BLaER1 treated with 17β-estradiol and CSF1 and Interleukin-3, amounts not matched to agents 10 nM and 100 nM (cell line): ENCODE measurements around the gene ADGRG3.

Source experiments
- H3K27ac ChIP-seq, 11 experiments: shearing (Covaris generic); formaldehyde crosslinking; 2 replicates each; pipeline ENCODE4 v1.8.1; 2022
- H3K27me3 ChIP-seq, 11 experiments: shearing (Covaris generic); formaldehyde crosslinking; 2 replicates each; pipeline ENCODE4 v1.8.1; 2022
- H3K36me3 ChIP-seq, 11 experiments: shearing (Covaris generic); formaldehyde crosslinking; 2 replicates each; pipeline ENCODE4 v1.8.1; 2022
- H3K4me1 ChIP-seq, 10 experiments: shearing (Covaris generic); formaldehyde crosslinking; 2 replicates each; pipeline ENCODE4 v1.8.1; 2022
- H3K4me2 ChIP-seq, 11 experiments: shearing (Covaris generic); formaldehyde crosslinking; 2 replicates each; pipeline ENCODE4 v1.8.1; 2022
- H3K4me3 ChIP-seq, 10 experiments: shearing (Covaris generic); formaldehyde crosslinking; 2 replicates each; pipeline ENCODE4 v1.8.1; 2022
- H3K9ac ChIP-seq, 11 experiments: shearing (Covaris generic); formaldehyde crosslinking; 2 replicates each; pipeline ENCODE4 v1.8.1; 2022
- H3K9me3 ChIP-seq, 11 experiments: shearing (Covaris generic); formaldehyde crosslinking; replicated peaks in 1 of 11; 2 replicates each; pipeline ENCODE4 v1.8.1; 2022
- H4K20me1 ChIP-seq, 11 experiments: shearing (Covaris generic); formaldehyde crosslinking; 2 replicates each; pipeline ENCODE4 v1.8.1; 2022
- Cebpa-rat ChIP-seq, 11 experiments: shearing (Covaris generic); IDR thresholded peaks; 2 replicates each; pipeline ENCODE4 v1.8.1; 2022

Gene ADGRG3

GRCh38 chr16:57652695-57653471 lies 15.2 kb upstream of the ADGRG3 start:
- H3K9me3 ChIP-seq: no peaks in the 10 kb centered on the region
- peaks cover 48 to 87% (median 72%) of the 10 kb centered on the region in 10 experiments for H3K4me1 ChIP-seq
- TF ChIP-seq Cebpa-rat (IDR thresholded peaks at IDR 0.05): no peak
- H3K36me3 ChIP-seq: peaks cover 0 to 21% (median 0%) of the 10 kb centered on the region in 11 experiments; a peak in 4 of 22 replicates
- H3K4me3 ChIP-seq: peak overlapping the region in 6 of 10 experiments; percentile 19 to 64 (median 46); a peak in 9 of 20 replicates
- no peaks in the 10 kb centered on the region for H4K20me1 ChIP-seq
- peak overlapping the region; percentile 44 to 76 (median 69); a peak in 20 of 22 replicates for H3K9ac ChIP-seq
- no peaks in the 10 kb centered on the region for H3K27me3 ChIP-seq
- peak overlapping the region in 10 of 11 experiments; percentile 31 to 84 (median 80); a peak in 18 of 22 replicates for H3K27ac ChIP-seq
- H3K4me2 ChIP-seq: peak overlapping the region; percentile 68 to 95 (median 90)

GRCh38 chr16:57653936-57654335 lies 14.2 kb upstream of the ADGRG3 start:
- Histone ChIP-seq H3K4me3 (peak overlapping the region in 7 of 10 experiments; percentile 14 to 64 (median 45); a peak in 11 of 20 replicates), H3K27ac (peak overlapping the region in 10 of 11 experiments; percentile 31 to 84 (median 80); a peak in 19 of 22 replicates), H3K9me3 (no peaks in the 10 kb centered on the region), H3K4me1 (peaks cover 38 to 77% (median 62%) of the 10 kb centered on the region in 10 experiments), H3K9ac (peak overlapping the region; percentile 44 to 76 (median 69); a peak in 20 of 22 replicates), H3K27me3 (no peaks in the 10 kb centered on the region), H3K36me3 (peaks cover 0 to 21% (median 0%) of the 10 kb centered on the region in 11 experiments; a peak in 4 of 22 replicates), H3K4me2 (peak overlapping the region; percentile 68 to 95 (median 90)), H4K20me1 (no peaks in the 10 kb centered on the region)
- no peak for TF ChIP-seq Cebpa-rat (IDR thresholded peaks at IDR 0.05)

- H3K36me3 ChIP-seq: peaks cover 0 to 28% (median 0%) of the 10 kb centered on the region in 11 experiments; a peak in 6 of 22 replicates
Observed at GRCh38 chr16:57656342-57656955, 11.7 kb upstream of the ADGRG3 start.

GRCh38 chr16:57657228-57657627 lies 10.9 kb upstream of the ADGRG3 start:
- H3K4me2 ChIP-seq: no peak overlapping the region
- H3K9me3 ChIP-seq: no peaks in the 10 kb centered on the region
- 0 out of 22 replicates have a peak overlapping the region, but pooled peaks of 2 of the 11 experiments have one; percentile 1 to 5 for H3K27ac ChIP-seq
- H3K4me1 ChIP-seq: peaks cover 21 to 65% (median 35%) of the 10 kb centered on the region in 10 experiments
- H3K4me3 ChIP-seq: no peak overlapping the region
- no peak overlapping the region for H3K9ac ChIP-seq
- peaks cover 0 to 28% (median 0%) of the 10 kb centered on the region in 11 experiments; a peak in 8 of 22 replicates for H3K36me3 ChIP-seq
- H4K20me1 ChIP-seq: no peaks in the 10 kb centered on the region
- no peak for TF ChIP-seq Cebpa-rat (IDR thresholded peaks at IDR 0.05)
- H3K27me3 ChIP-seq: no peaks in the 10 kb centered on the region

More at GRCh38 chr16:57656342-57656955, 11.7 kb upstream of the ADGRG3 start:
- Histone ChIP-seq H4K20me1 (no peaks in the 10 kb centered on the region), H3K9ac (no peak overlapping the region), H3K4me2 (peak overlapping the region in 1 of 11 experiments; percentile 1; a peak in 1 of 22 replicates), H3K27me3 (no peaks in the 10 kb centered on the region), H3K4me1 (peaks cover 24 to 69% (median 43%) of the 10 kb centered on the region in 10 experiments), H3K9me3 (no peaks in the 10 kb centered on the region), H3K27ac (peak overlapping the region in 3 of 11 experiments; percentile 1 to 14 (median 5); a peak in 1 of 22 replicates), H3K4me3 (no peak overlapping the region)
- no peak for TF ChIP-seq Cebpa-rat (IDR thresholded peaks at IDR 0.05)

GRCh38 chr16:57658130-57658877 lies 9.8 kb upstream of the ADGRG3 start:
- Histone ChIP-seq H4K20me1 (no peaks in the 10 kb centered on the region), H3K9me3 (no peaks in the 10 kb centered on the region), H3K4me3 (no peak overlapping the region), H3K27me3 (no peaks in the 10 kb centered on the region), H3K4me1 (peaks cover 10 to 55% (median 24%) of the 10 kb centered on the region in 10 experiments), H3K27ac (no peak overlapping the region), H3K9ac (no peak overlapping the region), H3K4me2 (no peak overlapping the region), H3K36me3 (peaks cover 0 to 39% (median 0%) of the 10 kb centered on the region in 11 experiments; a peak in 8 of 22 replicates)
- no peak for TF ChIP-seq Cebpa-rat (IDR thresholded peaks at IDR 0.05)

DNA sequence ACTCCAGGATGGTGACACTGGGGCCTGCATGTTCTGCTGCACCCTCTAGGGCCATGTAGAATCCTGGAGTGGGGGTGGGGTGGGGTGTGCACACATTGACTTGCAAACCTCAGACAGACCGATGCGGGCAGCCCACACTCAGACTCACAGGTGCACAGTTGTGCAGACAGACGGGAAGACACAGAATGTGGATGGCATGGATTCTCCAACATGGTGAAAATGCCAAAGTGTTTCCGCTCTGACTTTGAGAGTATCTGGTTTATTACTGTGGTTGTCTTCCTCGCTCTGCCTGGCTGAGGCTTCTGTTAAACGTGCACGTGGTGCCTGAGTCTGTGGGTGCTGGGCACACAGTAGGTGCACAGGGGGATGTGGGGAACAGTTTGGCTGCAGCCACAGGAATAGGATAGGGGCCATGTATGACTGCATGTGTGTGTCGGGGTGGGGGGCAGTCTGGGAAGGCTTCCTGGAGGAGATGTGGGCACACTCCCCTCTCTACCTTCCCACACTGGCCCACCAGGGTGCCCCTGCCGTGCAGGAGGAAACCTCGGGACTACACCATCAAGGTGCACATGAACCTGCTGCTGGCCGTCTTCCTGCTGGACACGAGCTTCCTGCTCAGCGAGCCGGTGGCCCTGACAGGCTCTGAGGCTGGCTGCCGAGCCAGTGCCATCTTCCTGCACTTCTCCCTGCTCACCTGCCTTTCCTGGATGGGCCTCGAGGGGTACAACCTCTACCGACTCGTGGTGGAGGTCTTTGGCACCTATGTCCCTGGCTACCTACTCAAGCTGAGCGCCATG lies 9.0 kb upstream of the ADGRG3 start:
- Histone ChIP-seq H3K9me3 (no peaks in the 10 kb centered on the region), H3K36me3 (peaks cover 0 to 46% (median 0%) of the 10 kb centered on the region in 11 experiments; a peak in 8 of 22 replicates), H4K20me1 (no peaks in the 10 kb centered on the region), H3K4me3 (no peak overlapping the region), H3K4me1 (peaks cover 3 to 47% (median 17%) of the 10 kb centered on the region in 10 experiments), H3K27ac (no peak overlapping the region), H3K4me2 (no peak overlapping the region), H3K27me3 (no peaks in the 10 kb centered on the region), H3K9ac (no peak overlapping the region)
- no peak for TF ChIP-seq Cebpa-rat (IDR thresholded peaks at IDR 0.05)

DNA sequence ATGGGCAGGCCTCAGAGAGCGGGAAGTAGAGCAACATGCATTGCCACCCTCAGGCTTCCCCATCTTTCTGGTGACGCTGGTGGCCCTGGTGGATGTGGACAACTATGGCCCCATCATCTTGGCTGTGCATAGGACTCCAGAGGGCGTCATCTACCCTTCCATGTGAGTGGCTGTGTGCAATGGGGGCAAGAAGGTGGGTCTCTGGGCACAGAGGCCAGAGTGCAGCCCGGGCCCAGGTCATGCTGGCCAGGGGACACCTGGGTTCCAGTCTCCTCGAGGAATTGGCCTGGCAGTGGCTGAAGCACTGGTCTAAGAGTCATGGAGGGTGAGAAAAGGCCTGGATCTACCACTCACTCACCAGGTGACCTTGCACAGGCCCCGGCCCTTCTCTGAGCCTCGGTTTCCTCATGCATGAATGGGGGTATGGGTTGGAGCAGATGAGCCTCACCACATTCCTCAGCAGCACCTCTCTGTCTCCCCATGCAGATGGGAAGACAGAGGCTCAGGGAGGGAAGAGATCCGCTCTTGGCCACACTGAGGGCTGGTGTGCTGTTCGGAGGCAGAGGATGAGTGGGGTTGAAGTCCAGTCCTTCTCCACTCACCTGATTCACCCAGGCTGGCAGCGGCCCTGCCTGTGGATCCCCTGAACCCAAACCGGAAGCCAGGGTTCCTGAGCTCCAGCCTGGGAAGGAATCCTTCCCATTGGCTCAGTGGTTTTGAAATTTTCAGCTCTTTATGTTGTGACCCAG lies 7.2 kb upstream of the ADGRG3 start:
- Histone ChIP-seq H3K4me3 (no peak overlapping the region), H3K27me3 (no peaks in the 10 kb centered on the region), H4K20me1 (no peaks in the 10 kb centered on the region), H3K9me3 (no peaks in the 10 kb centered on the region), H3K4me1 (peaks cover 0 to 40% (median 15%) of the 10 kb centered on the region in 10 experiments; a peak in 15 of 20 replicates), H3K36me3 (peaks cover 0 to 52% (median 0%) of the 10 kb centered on the region in 11 experiments; a peak in 8 of 22 replicates), H3K4me2 (peak overlapping the region in 4 of 11 experiments; percentile 1 to 24 (median 4); a peak in 3 of 22 replicates), H3K9ac (no peak overlapping the region), H3K27ac (peak overlapping the region in 4 of 11 experiments; percentile 2 to 40 (median 19); a peak in 3 of 22 replicates)
- TF ChIP-seq Cebpa-rat (IDR thresholded peaks at IDR 0.05): no peak
